ENCODE measurements around the gene INCENP.
A peak's percentile ranks its signal among the peaks of the same experiment; 100 is the strongest.

INCENP gene

DNA sequence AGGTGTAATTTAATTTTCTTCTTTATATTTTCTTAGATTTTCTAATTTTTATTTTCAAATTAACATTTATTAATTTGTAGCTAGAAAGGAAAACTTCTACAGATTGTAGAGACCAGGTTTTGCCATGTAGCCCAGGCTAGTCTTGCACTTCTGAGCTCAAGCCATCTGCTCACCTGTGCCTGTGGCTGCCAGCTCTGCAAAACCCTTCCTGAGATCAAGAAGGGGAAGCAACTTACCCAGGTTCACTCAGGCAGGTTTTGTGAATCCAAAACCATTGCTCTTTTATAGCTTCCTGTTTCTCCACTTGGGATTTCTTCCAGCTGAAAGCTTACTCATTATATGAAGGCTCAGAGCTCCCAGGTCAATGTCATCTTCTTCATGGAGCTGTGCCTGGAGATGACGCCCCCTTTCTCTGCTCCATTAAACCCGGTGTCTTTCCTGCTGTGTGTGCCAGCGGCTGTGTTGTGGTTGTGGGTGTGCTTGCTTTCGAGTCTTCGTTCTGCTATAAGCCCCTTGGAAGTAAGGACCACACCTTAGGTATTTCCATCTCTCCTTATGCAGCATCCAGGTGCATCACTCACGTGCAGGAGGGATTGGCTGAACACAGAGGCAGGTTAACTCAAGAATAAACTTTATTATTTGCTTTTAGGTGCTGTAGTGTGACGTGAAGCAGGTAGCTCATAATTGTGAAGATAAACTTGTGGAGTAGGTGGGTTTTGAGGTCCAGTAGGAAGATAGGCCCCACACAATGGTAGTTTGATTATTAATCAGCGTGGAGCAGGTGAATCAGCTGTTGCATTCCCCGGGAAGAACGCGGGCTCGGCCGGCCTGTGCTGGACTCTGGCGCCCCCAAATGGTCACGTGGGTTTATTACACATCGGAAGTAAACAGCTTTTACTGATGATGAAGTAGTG lies 42.2 kb upstream of the INCENP start (continued):
- TF ChIP-seq, protein P1, sequence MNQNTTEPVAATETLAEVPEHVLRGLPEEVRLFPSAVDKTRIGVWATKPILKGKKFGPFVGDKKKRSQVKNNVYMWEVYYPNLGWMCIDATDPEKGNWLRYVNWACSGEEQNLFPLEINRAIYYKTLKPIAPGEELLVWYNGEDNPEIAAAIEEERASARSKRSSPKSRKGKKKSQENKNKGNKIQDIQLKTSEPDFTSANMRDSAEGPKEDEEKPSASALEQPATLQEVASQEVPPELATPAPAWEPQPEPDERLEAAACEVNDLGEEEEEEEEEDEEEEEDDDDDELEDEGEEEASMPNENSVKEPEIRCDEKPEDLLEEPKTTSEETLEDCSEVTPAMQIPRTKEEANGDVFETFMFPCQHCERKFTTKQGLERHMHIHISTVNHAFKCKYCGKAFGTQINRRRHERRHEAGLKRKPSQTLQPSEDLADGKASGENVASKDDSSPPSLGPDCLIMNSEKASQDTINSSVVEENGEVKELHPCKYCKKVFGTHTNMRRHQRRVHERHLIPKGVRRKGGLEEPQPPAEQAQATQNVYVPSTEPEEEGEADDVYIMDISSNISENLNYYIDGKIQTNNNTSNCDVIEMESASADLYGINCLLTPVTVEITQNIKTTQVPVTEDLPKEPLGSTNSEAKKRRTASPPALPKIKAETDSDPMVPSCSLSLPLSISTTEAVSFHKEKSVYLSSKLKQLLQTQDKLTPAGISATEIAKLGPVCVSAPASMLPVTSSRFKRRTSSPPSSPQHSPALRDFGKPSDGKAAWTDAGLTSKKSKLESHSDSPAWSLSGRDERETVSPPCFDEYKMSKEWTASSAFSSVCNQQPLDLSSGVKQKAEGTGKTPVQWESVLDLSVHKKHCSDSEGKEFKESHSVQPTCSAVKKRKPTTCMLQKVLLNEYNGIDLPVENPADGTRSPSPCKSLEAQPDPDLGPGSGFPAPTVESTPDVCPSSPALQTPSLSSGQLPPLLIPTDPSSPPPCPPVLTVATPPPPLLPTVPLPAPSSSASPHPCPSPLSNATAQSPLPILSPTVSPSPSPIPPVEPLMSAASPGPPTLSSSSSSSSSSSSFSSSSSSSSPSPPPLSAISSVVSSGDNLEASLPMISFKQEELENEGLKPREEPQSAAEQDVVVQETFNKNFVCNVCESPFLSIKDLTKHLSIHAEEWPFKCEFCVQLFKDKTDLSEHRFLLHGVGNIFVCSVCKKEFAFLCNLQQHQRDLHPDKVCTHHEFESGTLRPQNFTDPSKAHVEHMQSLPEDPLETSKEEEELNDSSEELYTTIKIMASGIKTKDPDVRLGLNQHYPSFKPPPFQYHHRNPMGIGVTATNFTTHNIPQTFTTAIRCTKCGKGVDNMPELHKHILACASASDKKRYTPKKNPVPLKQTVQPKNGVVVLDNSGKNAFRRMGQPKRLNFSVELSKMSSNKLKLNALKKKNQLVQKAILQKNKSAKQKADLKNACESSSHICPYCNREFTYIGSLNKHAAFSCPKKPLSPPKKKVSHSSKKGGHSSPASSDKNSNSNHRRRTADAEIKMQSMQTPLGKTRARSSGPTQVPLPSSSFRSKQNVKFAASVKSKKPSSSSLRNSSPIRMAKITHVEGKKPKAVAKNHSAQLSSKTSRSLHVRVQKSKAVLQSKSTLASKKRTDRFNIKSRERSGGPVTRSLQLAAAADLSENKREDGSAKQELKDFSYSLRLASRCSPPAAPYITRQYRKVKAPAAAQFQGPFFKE (tag by site-specific recombination; IDR thresholded peaks at IDR 0.05; ENCODE audit: borderline replicate concordance): no peak
- TF ChIP-seq, protein P2, sequence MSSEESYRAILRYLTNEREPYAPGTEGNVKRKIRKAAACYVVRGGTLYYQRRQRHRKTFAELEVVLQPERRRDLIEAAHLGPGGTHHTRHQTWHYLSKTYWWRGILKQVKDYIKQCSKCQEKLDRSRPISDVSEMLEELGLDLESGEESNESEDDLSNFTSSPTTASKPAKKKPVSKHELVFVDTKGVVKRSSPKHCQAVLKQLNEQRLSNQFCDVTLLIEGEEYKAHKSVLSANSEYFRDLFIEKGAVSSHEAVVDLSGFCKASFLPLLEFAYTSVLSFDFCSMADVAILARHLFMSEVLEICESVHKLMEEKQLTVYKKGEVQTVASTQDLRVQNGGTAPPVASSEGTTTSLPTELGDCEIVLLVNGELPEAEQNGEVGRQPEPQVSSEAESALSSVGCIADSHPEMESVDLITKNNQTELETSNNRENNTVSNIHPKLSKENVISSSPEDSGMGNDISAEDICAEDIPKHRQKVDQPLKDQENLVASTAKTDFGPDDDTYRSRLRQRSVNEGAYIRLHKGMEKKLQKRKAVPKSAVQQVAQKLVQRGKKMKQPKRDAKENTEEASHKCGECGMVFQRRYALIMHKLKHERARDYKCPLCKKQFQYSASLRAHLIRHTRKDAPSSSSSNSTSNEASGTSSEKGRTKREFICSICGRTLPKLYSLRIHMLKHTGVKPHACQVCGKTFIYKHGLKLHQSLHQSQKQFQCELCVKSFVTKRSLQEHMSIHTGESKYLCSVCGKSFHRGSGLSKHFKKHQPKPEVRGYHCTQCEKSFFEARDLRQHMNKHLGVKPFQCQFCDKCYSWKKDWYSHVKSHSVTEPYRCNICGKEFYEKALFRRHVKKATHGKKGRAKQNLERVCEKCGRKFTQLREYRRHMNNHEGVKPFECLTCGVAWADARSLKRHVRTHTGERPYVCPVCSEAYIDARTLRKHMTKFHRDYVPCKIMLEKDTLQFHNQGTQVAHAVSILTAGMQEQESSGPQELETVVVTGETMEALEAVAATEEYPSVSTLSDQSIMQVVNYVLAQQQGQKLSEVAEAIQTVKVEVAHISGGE (tag by site-specific recombination; conservative IDR thresholded peaks at IDR 0.05; ENCODE audit: low read depth): no peak
- no peak for TF ChIP-seq ZSCAN23 (tag by site-specific recombination; IDR thresholded peaks at IDR 0.05)
- no peak for TF ChIP-seq ZNF514 (tag by site-specific recombination; IDR thresholded peaks at IDR 0.05)
- no peak for TF ChIP-seq ZNF324 (tag by site-specific recombination; IDR thresholded peaks at IDR 0.05)
- no peak for TF ChIP-seq ZNF596 (tag by site-specific recombination; IDR thresholded peaks at IDR 0.05)
- TF ChIP-seq, protein P3, sequence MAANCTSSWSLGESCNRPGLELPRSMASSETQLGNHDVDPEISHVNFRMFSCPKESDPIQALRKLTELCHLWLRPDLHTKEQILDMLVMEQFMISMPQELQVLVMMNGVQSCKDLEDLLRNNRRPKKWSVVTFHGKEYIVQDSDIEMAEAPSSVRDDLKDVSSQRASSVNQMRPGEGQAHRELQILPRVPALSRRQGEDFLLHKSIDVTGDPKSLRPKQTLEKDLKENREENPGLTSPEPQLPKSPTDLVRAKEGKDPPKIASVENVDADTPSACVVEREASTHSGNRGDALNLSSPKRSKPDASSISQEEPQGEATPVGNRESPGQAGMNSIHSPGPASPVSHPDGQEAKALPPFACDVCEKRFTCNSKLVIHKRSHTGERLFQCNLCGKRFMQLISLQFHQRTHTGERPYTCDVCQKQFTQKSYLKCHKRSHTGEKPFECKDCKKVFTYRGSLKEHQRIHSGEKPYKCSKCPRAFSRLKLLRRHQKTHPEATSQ (tag by site-specific recombination; IDR thresholded peaks at IDR 0.05): no peak
- no peak for TF ChIP-seq PRDM1 (tag by site-specific recombination; IDR thresholded peaks at IDR 0.05)
- TF ChIP-seq YY2 (tag by site-specific recombination; IDR thresholded peaks at IDR 0.05): no peak
- no peak for TF ChIP-seq ZNF629 (tag by site-specific recombination; IDR thresholded peaks at IDR 0.05)
- TF ChIP-seq ZNF792 (tag by site-specific recombination; IDR thresholded peaks at IDR 0.05): no peak
- TF ChIP-seq, protein P4, sequence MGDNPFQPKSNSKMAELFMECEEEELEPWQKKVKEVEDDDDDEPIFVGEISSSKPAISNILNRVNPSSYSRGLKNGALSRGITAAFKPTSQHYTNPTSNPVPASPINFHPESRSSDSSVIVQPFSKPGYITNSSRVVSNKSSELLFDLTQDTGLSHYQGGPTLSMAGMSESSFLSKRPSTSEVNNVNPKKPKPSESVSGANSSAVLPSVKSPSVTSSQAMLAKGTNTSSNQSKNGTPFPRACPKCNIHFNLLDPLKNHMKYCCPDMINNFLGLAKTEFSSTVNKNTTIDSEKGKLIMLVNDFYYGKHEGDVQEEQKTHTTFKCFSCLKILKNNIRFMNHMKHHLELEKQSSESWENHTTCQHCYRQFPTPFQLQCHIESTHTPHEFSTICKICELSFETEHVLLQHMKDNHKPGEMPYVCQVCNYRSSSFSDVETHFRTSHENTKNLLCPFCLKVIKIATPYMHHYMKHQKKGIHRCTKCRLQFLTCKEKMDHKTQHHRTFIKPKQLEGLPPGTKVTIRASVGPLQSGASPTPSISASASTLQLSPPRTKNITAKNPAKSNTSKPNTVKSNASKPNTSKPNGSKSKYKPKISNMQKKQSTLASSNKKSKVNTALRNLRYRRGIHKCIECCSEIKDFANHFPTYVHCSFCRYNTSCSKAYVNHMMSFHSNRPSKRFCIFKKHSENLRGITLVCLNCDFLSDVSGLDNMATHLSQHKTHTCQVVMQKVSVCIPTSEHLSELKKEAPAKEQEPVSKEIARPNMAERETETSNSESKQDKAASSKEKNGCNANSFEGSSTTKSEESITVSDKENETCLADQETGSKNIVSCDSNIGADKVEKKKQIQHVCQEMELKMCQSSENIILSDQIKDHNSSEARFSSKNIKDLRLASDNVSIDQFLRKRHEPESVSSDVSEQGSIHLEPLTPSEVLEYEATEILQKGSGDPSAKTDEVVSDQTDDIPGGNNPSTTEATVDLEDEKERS (tag by site-specific recombination; IDR thresholded peaks at IDR 0.05): no peak
- no peak for TF ChIP-seq ZFP3 (tag by site-specific recombination; IDR thresholded peaks at IDR 0.05; ENCODE audit: low read depth)
- TF ChIP-seq ZNF114 (tag by site-specific recombination; IDR thresholded peaks at IDR 0.05): no peak
- TF ChIP-seq GFI1B (tag by site-specific recombination; IDR thresholded peaks at IDR 0.05): no peak
- TF ChIP-seq ZNF19 (tag by site-specific recombination; IDR thresholded peaks at IDR 0.05; ENCODE audit: low read depth): no peak
- no peak for TF ChIP-seq ZNF26 (tag by site-specific recombination; IDR thresholded peaks at IDR 0.05)
- TF ChIP-seq ZNF548 (tag by site-specific recombination; IDR thresholded peaks at IDR 0.05): no peak
- no peak for TF ChIP-seq ZNF747 (tag by site-specific recombination; IDR thresholded peaks at IDR 0.05)
- peak; percentile 27; the same call in 1 of the 2 replicates for TF ChIP-seq ZBTB17 (tag by site-specific recombination; IDR thresholded peaks at IDR 0.05)
- TF ChIP-seq ZNF561 (tag by site-specific recombination; IDR thresholded peaks at IDR 0.05; ENCODE audit: borderline replicate concordance): no peak
- TF ChIP-seq, protein P5, sequence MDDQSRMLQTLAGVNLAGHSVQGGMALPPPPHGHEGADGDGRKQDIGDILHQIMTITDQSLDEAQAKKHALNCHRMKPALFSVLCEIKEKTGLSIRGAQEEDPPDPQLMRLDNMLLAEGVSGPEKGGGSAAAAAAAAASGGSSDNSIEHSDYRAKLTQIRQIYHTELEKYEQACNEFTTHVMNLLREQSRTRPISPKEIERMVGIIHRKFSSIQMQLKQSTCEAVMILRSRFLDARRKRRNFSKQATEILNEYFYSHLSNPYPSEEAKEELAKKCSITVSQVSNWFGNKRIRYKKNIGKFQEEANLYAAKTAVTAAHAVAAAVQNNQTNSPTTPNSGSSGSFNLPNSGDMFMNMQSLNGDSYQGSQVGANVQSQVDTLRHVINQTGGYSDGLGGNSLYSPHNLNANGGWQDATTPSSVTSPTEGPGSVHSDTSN (CRISPR knock-in tag; IDR thresholded peaks at IDR 0.05): no peak
